HEK293T (cell line): ENCODE measurements around the gene ANKS1B.

ENCODE experiments used
- BHLHE40 ChIP-seq: fragments of 450-650 bp; IDR thresholded peaks from 2 replicates; pipeline ENCODE4 v1.6.1; 2016; ENCODE audit warnings: mild to moderate bottlenecking, moderate library complexity, borderline replicate concordance
- CTBP1 ChIP-seq: fragments of 450-650 bp; IDR thresholded peaks from 2 replicates; pipeline ENCODE4 v1.6.1; 2016; ENCODE audit warnings: borderline replicate concordance
- ELF4 ChIP-seq: fragments of 450-650 bp; IDR thresholded peaks from 2 replicates; pipeline ENCODE4 v1.6.1; 2017; ENCODE audit warnings: antibody characterized with exemption
- FOXA1 ChIP-seq: fragments of 450-650 bp; IDR thresholded peaks from 2 replicates; pipeline ENCODE4 v1.6.1; 2016; ENCODE audit warnings: mild to moderate bottlenecking
- FOXK2 ChIP-seq: fragments of 450-650 bp; IDR thresholded peaks from 2 replicates; pipeline ENCODE4 v1.6.1; 2016; ENCODE audit warnings: mild to moderate bottlenecking
- FOXM1 ChIP-seq: fragments of 450-650 bp; IDR thresholded peaks from 2 replicates; pipeline ENCODE4 v1.6.1; 2017; ENCODE audit warnings: mild to moderate bottlenecking, borderline replicate concordance
- HDGF ChIP-seq: fragments of 450-650 bp; IDR thresholded peaks from 2 replicates; pipeline ENCODE4 v1.6.1; 2017; ENCODE audit warnings: antibody characterized with exemption, borderline replicate concordance
- NFRKB ChIP-seq: fragments of 450-650 bp; IDR thresholded peaks from 2 replicates; pipeline ENCODE4 v1.6.1; 2016; ENCODE audit warnings: mild to moderate bottlenecking, moderate library complexity
- SP1 ChIP-seq: fragments of 450-650 bp; IDR thresholded peaks from 2 replicates; pipeline ENCODE4 v1.6.1; 2017
- SUZ12 ChIP-seq: fragments of 450-650 bp; IDR thresholded peaks from 2 replicates; pipeline ENCODE4 v1.6.1; 2016; ENCODE audit warnings: mild to moderate bottlenecking
- TARDBP ChIP-seq: fragments of 450-650 bp; IDR thresholded peaks from 2 replicates; pipeline ENCODE4 v1.6.1; 2016
- ZNF384 ChIP-seq: fragments of 450-650 bp; IDR thresholded peaks from 2 replicates; pipeline ENCODE4 v1.6.1; 2016

DNA sequence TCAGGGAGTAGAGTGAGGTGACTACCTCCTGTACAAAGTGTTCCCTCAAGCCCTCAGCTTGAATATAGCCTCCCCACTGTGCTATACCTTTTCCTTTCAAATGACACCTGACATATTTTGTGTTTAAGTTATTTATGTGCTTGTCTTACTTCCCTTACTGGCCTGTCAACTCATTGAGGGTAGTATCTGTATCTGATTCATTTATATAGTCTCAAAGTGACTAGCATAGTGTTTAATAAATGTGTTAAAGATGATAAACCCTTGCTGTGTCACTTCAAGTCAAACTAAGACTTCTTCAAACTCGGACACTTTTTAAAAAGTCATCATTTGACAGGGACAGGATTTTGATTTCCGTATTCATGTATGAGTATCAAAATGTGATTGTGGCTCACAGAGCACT lies 1287.5 kb downstream of the ANKS1B start:
- TF ChIP-seq ELF4, result no peak
- TF ChIP-seq NFRKB, result no peak
- TF ChIP-seq SP1, result no peak
- no peak for TF ChIP-seq SUZ12
- no peak for TF ChIP-seq FOXA1
- TF ChIP-seq CTBP1, result no peak
- TF ChIP-seq FOXK2, result no peak
- TF ChIP-seq FOXM1, result no peak
- no peak for TF ChIP-seq BHLHE40
- TF ChIP-seq TARDBP, result no peak
- TF ChIP-seq HDGF, result no peak
- TF ChIP-seq ZNF384, result no peak
